Measurements from ENCODE around the gene UTY. TPM values are rescaled to one million over a fixed set of nuclear protein-coding genes. Genes with fewer than 3 reads are reported as not detected.

UTY gene
- total and polyA plus RNA-seq, 2 donors (not counting 3 experiments of a cell fraction or from before 2014, with no cell fraction given) = 4.8 to 17.9 TPM

- no peak overlapping the region for H3K4me2 ChIP-seq (ENCODE audit: insufficient read depth, low read length)
- intact Hi-C loops (cut with micrococcal nuclease) = loop anchor here (1.0 kb wide), 1 partner anchor 31 kb away; no protein-coding TSS in a partner anchor
- no peaks in the 10 kb centered on the region for H3K36me3 ChIP-seq (ENCODE audit: control insufficient read depth in 2 of 2, extremely low read depth in 1 of 2, insufficient read depth in 2 of 2, low read length in 2 of 2)
- no peaks in the 10 kb centered on the region for H4K20me1 ChIP-seq (replicated peaks; ENCODE audit: control insufficient read depth, extremely low read depth, insufficient read depth, low read length)
- peak; percentile 4 for FAIRE-seq
- no peaks in the 10 kb centered on the region for H3K4me1 ChIP-seq (ENCODE audit: control insufficient read depth, extremely low read depth, insufficient read depth, low read length)
- H2AFZ ChIP-seq (ENCODE audit: low read depth, low read length) = no peak overlapping the region
- CTCF ChIA-PET = no interaction called here
- no peak overlapping the region for H3K27ac ChIP-seq (ENCODE audit: insufficient read depth, low read depth, low read length)
- no peaks in the 10 kb centered on the region for H3K27me3 ChIP-seq (ENCODE audit: control insufficient read depth in 2 of 2, insufficient read depth in 2 of 2, low read length in 2 of 2)
- BruUV-seq (replicated peaks) = no TSS peak
- H3K9ac ChIP-seq (replicated peaks; ENCODE audit: extremely low read depth, insufficient read depth, low read length) = no peak overlapping the region
- dilution Hi-C loops (cut with MboI; ENCODE audit: extremely low pct_ligation_motif_present, low sequenced_read_pairs) = no loop called here
- no peak for DNase-seq (ENCODE audit: low read depth, low spot score)
- H3K9me3 ChIP-seq (replicated peaks; ENCODE audit: control insufficient read depth, insufficient read depth, low read length) = no peaks in the 10 kb centered on the region
- TF ChIP-seq CTCF (IDR thresholded peaks at IDR 0.05; ENCODE audit: extremely low read depth in 1 of 2, insufficient read depth in 1 of 2, low read depth in 1 of 2, low read length in 2 of 2) = no peak
- no peak for TF ChIP-seq FOS (IDR thresholded peaks at IDR 0.05; ENCODE audit: borderline replicate concordance, insufficient read depth, low read length)
- TF ChIP-seq POLR2A (IDR thresholded peaks at IDR 0.05; ENCODE audit: low read depth, low read length) = no peak
- no peak for TF ChIP-seq GATA2 (IDR thresholded peaks at IDR 0.05; ENCODE audit: insufficient read depth, insufficient read length, low read depth, low read length)
- no peak for TF ChIP-seq MYC (IDR thresholded peaks at IDR 0.05; ENCODE audit: low read depth, low read length)
- TF ChIP-seq EZH2 (IDR thresholded peaks at IDR 0.05; ENCODE audit: borderline replicate concordance, low read depth, low read length, severe bottlenecking) = no peak
- no peak for TF ChIP-seq POLR2AphosphoS5 (IDR thresholded peaks at IDR 0.05; ENCODE audit: insufficient read depth, low read depth, low read length)
- TF ChIP-seq MAX (IDR thresholded peaks at IDR 0.05; ENCODE audit: insufficient read depth, insufficient read length) = no peak
- no peak for TF ChIP-seq JUN (IDR thresholded peaks at IDR 0.05; ENCODE audit: borderline replicate concordance, insufficient read depth, insufficient read length, low read depth)
- H3K9me1 ChIP-seq (replicated peaks; ENCODE audit: control insufficient read depth, extremely low read depth, insufficient read depth, low read length) = no peaks in the 10 kb centered on the region
- no peak overlapping the region for H3K4me3 ChIP-seq (replicated peaks in 1 of 3; ENCODE audit: insufficient read depth in 1 of 3, low read depth in 1 of 3, low read length in 3 of 3)
- no peaks in the 10 kb centered on the region for H3K79me2 ChIP-seq (ENCODE audit: control insufficient read depth, insufficient read depth, low read length)
- POLR2A ChIA-PET = no interaction called here
Observed at GRCh38 chrY:13381110-13381683, 98.6 kb downstream of the UTY start.
